Camera-type eye (tissue), 1 donor: ENCODE measurements around the gene NSUN4. TPM values are rescaled to one million over a fixed set of nuclear protein-coding genes. Genes with fewer than 3 reads are reported as not detected.

Experiments used
- total RNA-seq: library from RNA; depleted of rRNA; stranded (reverse); fragments of >200 nt; gene quantifications from one replicate; pipeline ENCODE4 v1.2.3, GENCODE V29; 2014

NSUN4 gene
- total RNA-seq = 25.3 TPM

DNA sequence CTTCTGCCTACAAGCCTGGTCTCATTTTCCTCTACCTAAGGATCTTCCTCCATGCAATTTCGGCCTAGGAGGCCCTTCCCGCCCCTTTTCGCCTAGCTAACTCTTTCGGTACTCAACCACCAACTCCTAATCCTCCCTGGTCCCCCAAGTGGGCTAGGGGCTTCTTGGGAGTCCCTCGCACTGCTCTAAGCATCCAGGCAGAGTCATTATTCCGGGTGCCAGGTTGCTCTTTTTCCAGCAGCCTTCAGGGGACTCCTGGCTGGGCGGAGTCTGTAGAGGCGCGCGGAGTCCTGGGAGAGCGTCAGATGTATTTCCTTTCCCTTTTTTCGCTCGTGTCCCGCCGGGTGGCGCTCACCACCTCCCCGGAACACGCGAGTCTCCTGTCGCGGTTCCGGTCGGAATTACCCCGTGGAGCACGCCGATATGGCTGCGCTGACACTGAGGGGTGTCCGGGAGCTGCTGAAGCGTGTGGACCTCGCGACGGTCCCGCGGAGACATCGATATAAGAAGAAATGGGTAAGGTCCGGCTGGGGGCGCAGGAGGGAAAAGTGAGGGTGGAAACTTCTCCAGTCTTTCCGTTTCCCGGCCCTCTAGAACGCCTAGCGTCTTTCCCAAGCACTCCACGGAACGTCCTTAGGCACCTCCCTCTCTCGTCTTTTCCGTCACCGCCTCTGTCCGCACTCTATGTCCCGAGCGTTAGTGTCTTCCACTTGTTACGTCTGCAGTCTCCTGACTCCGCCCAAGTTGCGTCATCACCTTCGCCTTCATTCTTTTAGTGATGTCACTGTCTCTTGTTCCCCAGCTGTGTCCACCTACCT, at the start of gene NSUN4:
TSS of gene NSUN4 (plus strand) at position 404 of the 818 bp plus-strand sequence. CDS start at position 424, 20 bp downstream.

DNA sequence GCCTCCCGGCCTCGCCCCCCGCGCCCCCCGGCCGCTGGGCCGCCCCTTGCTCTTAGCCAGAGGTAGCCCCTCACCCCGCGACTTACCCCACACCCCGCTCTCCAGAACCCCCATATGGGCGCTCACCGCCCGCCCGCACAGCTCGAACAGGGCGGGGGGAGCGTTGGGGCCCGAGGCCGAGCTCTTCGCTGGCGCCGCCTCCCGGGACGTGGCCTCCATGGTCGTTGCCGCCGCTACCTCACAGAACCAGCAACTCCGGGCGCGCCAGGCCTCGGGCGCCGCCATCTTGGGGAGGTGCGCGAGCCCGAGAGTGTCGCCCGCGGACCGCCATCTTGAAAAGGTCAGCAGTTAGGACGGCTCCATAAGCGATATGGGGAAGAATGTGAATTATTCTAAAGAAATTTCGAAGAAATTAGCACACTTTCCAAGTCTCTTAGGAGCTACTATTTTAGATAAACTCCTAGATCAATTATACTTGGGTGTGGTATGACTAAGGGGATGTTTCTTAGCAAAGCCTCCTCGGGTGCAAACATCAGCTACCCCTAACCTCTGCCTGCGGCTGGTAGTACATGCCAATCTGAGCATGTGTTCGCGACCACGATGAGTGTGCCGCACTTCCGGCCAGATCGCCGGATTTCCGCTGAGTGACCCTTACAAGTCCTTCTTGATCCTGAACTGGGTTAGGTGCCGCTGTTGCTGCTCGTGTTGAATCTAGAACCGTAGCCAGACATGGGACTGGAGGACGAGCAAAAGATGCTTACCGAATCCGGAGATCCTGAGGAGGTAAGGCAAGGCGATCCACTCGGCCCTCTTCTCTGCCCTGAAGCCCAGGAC, 37.4 kb upstream of the NSUN4 start, which contains the start of the genes LRRC41 and UQCRH:
TSS of gene LRRC41 (minus strand) at position 579 of the 834 bp plus-strand sequence. CDS start at position 285, 294 bp downstream.
TSS of gene UQCRH (plus strand) at position 661 of the 834 bp plus-strand sequence. CDS start at position 730, 69 bp downstream.

DNA sequence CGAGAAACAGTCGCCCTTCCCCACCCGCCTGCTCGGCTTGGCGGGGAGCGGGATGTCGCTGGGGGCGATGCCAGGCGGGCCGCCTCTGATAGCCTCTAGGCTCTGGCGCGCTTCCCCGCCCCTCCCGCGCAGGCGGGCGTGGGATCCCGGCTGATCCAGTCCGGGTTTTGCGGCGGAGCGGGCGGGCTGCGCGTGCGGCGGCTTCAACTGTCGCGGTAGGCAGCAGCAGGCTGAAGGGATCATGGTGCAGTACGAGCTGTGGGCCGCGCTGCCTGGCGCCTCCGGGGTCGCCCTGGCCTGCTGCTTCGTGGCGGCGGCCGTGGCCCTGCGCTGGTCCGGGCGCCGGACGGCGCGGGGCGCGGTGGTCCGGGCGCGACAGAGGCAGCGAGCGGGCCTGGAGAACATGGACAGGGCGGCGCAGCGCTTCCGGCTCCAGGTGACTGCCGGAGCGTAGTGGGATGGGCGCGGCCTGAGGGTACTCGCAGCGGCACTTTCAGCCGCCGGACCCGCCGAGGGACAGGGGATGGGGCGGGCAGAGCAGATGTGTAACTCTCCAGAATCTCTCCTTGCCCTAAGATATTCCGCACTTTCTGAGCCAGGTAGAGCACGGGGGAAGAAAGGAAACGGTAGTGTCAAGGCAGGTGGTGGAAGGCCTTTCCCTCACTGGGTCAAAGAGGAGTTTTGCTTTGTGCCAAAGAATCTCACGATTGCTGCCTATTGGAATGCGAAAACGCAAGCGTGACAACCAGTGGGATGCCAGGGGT, 53.7 kb downstream of the NSUN4 start, which contains the start of gene FAAH:
TSS of gene FAAH (plus strand) at position 210 of the 764 bp plus-strand sequence. CDS start at position 242, 32 bp downstream.

Other genes with a start within 250 kb of the NSUN4 start
- 33.9 TPM for gene PIK3R3, start 208.2 kb upstream of the NSUN4 start, total RNA-seq
- 0.49 TPM for gene TSPAN1, start 165.7 kb upstream of the NSUN4 start, total RNA-seq
- not detected for gene P3R3URF, start 164.3 kb upstream of the NSUN4 start, total RNA-seq
- 38.7 TPM for gene POMGNT1, start 142.4 kb upstream of the NSUN4 start, total RNA-seq
- gene LURAP1, start 137.5 kb upstream of the NSUN4 start, total RNA-seq = 6.0 TPM
- 2.1 TPM for gene RAD54L, start 93.0 kb upstream of the NSUN4 start, total RNA-seq
- 79.5 TPM for gene LRRC41, start 37.2 kb upstream of the NSUN4 start, total RNA-seq
- 372 TPM for gene UQCRH, start 37.1 kb upstream of the NSUN4 start, total RNA-seq
- 39.7 TPM for gene FAAH, start 53.5 kb downstream of the NSUN4 start, total RNA-seq
- 0.55 TPM for gene DMBX1, start 149.0 kb downstream of the NSUN4 start, total RNA-seq
- gene KNCN, start 210.8 kb downstream of the NSUN4 start, total RNA-seq = not detected